Liver (tissue), 9 donors: ENCODE measurements around the gene TFB2M. TPM values are rescaled to one million over a fixed set of nuclear protein-coding genes. Genes with fewer than 3 reads are reported as not detected.

Source experiments
- DNase-seq: peaks from one replicate; pipeline ENCODE4 v3.0.0-alpha.2; 2017; ENCODE audit warnings: low spot score
- H3K27ac ChIP-seq, 2 donors: one replicate each; pipeline ENCODE4 v1.7.0; 2013; ENCODE audit warnings: inconsistent platforms in 2 of 2, low read length in 2 of 2, control low read depth in 1 of 2, low read depth in 1 of 2, mild to moderate bottlenecking in 1 of 2
- H3K27me3 ChIP-seq, 4 donors: one replicate each; pipeline versions ENCODE4 v1.6.1 to v1.7.0; 2013; ENCODE audit warnings: low read length in 3 of 4, inconsistent platforms in 1 of 4, mild to moderate bottlenecking in 1 of 4, moderate library complexity in 1 of 4; ENCODE audit not compliant: control insufficient read depth in 4 of 4, insufficient read depth in 4 of 4
- H3K36me3 ChIP-seq, 4 donors: one replicate each; pipeline versions ENCODE4 v1.6.1 to v1.7.0; 2013; ENCODE audit warnings: low read length in 3 of 4, mild to moderate bottlenecking in 3 of 4, low read depth in 1 of 4, moderate library complexity in 1 of 4; ENCODE audit not compliant: control insufficient read depth in 4 of 4, insufficient read depth in 3 of 4
- H3K4me1 ChIP-seq, 4 donors: one replicate each; pipeline versions ENCODE4 v1.6.1 to v1.7.0; 2013; ENCODE audit warnings: low read length in 3 of 4, mild to moderate bottlenecking in 3 of 4, moderate library complexity in 1 of 4; ENCODE audit not compliant: control insufficient read depth in 4 of 4, insufficient read depth in 4 of 4
- H3K4me3 ChIP-seq, 3 donors: one replicate each; pipeline versions ENCODE4 v1.6.1 to v1.7.0; 2013; ENCODE audit warnings: low read length in 3 of 3, control low read depth in 1 of 3, low read depth in 1 of 3, mild to moderate bottlenecking in 1 of 3
- H3K9ac ChIP-seq, 2 donors: one replicate each; pipeline ENCODE4 v1.7.0; 2013; ENCODE audit warnings: low read length in 2 of 2, mild to moderate bottlenecking in 2 of 2, moderate library complexity in 2 of 2, control low read depth in 1 of 2, low read depth in 1 of 2
- H3K9me3 ChIP-seq, 4 donors: one replicate each; pipeline versions ENCODE4 v1.6.1 to v1.7.0; 2013; ENCODE audit warnings: low read length in 3 of 4; ENCODE audit not compliant: control insufficient read depth in 4 of 4
- FOXA1 ChIP-seq: IDR thresholded peaks from 2 replicates; pipeline ENCODE4 v1.6.1; 2016; ENCODE audit warnings: antibody characterized with exemption
- FOXA2 ChIP-seq: IDR thresholded peaks from 2 replicates; pipeline ENCODE4 v1.6.1; 2016; ENCODE audit warnings: antibody characterized with exemption
- GABPA ChIP-seq, 2 donors: IDR thresholded peaks in 1 of 2; conservative IDR thresholded peaks in 1 of 2; 2 replicates each; pipeline ENCODE4 v1.6.1; 2016; ENCODE audit warnings: antibody characterized with exemption in 2 of 2, mild to moderate bottlenecking in 1 of 2, moderate library complexity in 1 of 2
- HNF4A ChIP-seq, 2 donors: conservative IDR thresholded peaks; 2 replicates each; pipeline ENCODE4 v1.6.1; 2016; ENCODE audit warnings: antibody characterized with exemption in 2 of 2, mild to moderate bottlenecking in 2 of 2
- JUND ChIP-seq, 2 donors: IDR thresholded peaks; 2 replicates each; pipeline ENCODE4 v1.6.1; 2016; ENCODE audit warnings: antibody characterized with exemption in 2 of 2
- NR2F2 ChIP-seq: IDR thresholded peaks from 2 replicates; pipeline ENCODE4 v1.6.1; 2016; ENCODE audit warnings: antibody characterized with exemption
- RXRA ChIP-seq, 2 donors: IDR thresholded peaks; 2 replicates each; pipeline ENCODE4 v1.6.1; 2017 to 2018; ENCODE audit warnings: antibody characterized with exemption in 2 of 2, mild to moderate bottlenecking in 1 of 2
- SP1 ChIP-seq: IDR thresholded peaks from 2 replicates; pipeline ENCODE4 v1.6.1; 2018; ENCODE audit warnings: antibody characterized with exemption, mild to moderate bottlenecking
- TAF1 ChIP-seq: conservative IDR thresholded peaks from 2 replicates; pipeline ENCODE4 v1.6.1; 2016; ENCODE audit warnings: antibody characterized with exemption, mild to moderate bottlenecking
- WGBS: extraction: QIAGEN DNeasy Blood & Tissue Kit; methylation state at CpG from one replicate; pipeline ENCODE4 v1.1.7; 2013; 5-methylcytosine and 5-hydroxymethylcytosine counted together
- polyA plus RNA-seq, 2 donors: library from polyadenylated mRNA; stranded (reverse) in 1 of 2; unstranded in 1 of 2; fragments of 200-250 nt in 1 of 2; fragments of >200 nt in 1 of 2; fragmentation: Nextera tagmentation in 1 of 2; extraction: Ambion mirVana in 1 of 2; gene quantifications; one replicate each; pipeline versions ENCODE4 v1.2.1 to v1.2.3, GENCODE V29; 2013 to 2015
- total RNA-seq, 2 donors: library from RNA; depleted of rRNA; stranded (reverse); fragments of >200 nt; gene quantifications; one replicate each; pipeline ENCODE4 v1.2.3, GENCODE V29; 2014
- TF ChIP-seq, protein P1 (sequence below): IDR thresholded peaks from 2 replicates; pipeline ENCODE4 v1.6.1; 2016; ENCODE audit warnings: antibody characterized with exemption, mild to moderate bottlenecking
- TF ChIP-seq, protein P2 (sequence below): IDR thresholded peaks from 2 replicates; pipeline ENCODE4 v1.6.1; 2016; ENCODE audit warnings: antibody characterized with exemption
- donor health status: healthy.
- donor health status: healthy.
- donor health status: healthy.
- donor health status: healthy.
- donor health status: healthy.

Gene TFB2M
- total and polyA plus RNA-seq, 4 donors, result 15.0 to 26.4 (median 23.5) TPM

DNA sequence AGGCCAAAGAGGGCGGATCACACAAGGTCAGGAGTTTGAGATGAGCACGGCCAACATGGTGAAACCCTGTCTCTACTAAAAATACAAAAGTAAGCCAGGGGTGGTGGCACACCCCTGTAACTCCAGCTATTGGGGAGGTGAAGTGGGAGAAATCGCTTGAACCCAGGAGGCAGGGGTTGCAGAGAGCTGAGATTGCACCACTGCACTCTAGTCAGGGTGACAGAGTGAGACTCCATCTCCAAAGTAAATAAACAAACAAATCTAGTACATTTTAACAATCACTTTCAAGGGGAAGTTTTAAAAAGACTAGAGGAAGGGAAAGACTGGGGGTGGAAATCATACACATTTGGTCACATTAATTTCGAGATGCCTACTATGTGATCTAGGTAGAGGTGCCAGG is 6.8 kb downstream of the TFB2M start:
- Histone ChIP-seq H3K27ac (peak overlapping the region in 1 of 2 donors; percentile 35), H3K9me3 (no peaks in the 10 kb centered on the region), H3K27me3 (no peaks in the 10 kb centered on the region), H3K36me3 (peaks cover 2 to 27% (median 14%) of the 10 kb centered on the region in 4 donors), H3K4me3 (no peak overlapping the region), H3K9ac (no peak overlapping the region), H3K4me1 (peaks cover 3 to 18% (median 10%) of the 10 kb centered on the region in 4 donors)
- TF ChIP-seq JUND (IDR thresholded peaks at IDR 0.05) (no peak), HNF4A (conservative IDR thresholded peaks at IDR 0.05) (peak; percentile 40 to 48), SP1 (peak; percentile 7), RXRA (IDR thresholded peaks at IDR 0.05) (peak; percentile 44 to 51), GABPA (IDR thresholded peaks at IDR 0.05 in 1 of 2, conservative IDR thresholded peaks at IDR 0.05 in 1 of 2) (no peak)
- TF ChIP-seq, protein P1, sequence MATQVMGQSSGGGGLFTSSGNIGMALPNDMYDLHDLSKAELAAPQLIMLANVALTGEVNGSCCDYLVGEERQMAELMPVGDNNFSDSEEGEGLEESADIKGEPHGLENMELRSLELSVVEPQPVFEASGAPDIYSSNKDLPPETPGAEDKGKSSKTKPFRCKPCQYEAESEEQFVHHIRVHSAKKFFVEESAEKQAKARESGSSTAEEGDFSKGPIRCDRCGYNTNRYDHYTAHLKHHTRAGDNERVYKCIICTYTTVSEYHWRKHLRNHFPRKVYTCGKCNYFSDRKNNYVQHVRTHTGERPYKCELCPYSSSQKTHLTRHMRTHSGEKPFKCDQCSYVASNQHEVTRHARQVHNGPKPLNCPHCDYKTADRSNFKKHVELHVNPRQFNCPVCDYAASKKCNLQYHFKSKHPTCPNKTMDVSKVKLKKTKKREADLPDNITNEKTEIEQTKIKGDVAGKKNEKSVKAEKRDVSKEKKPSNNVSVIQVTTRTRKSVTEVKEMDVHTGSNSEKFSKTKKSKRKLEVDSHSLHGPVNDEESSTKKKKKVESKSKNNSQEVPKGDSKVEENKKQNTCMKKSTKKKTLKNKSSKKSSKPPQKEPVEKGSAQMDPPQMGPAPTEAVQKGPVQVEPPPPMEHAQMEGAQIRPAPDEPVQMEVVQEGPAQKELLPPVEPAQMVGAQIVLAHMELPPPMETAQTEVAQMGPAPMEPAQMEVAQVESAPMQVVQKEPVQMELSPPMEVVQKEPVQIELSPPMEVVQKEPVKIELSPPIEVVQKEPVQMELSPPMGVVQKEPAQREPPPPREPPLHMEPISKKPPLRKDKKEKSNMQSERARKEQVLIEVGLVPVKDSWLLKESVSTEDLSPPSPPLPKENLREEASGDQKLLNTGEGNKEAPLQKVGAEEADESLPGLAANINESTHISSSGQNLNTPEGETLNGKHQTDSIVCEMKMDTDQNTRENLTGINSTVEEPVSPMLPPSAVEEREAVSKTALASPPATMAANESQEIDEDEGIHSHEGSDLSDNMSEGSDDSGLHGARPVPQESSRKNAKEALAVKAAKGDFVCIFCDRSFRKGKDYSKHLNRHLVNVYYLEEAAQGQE, result no peak
- no peak for DNase-seq
- WGBS, result 61% methylated on average over 4 of the region's 4 CpGs

DNA sequence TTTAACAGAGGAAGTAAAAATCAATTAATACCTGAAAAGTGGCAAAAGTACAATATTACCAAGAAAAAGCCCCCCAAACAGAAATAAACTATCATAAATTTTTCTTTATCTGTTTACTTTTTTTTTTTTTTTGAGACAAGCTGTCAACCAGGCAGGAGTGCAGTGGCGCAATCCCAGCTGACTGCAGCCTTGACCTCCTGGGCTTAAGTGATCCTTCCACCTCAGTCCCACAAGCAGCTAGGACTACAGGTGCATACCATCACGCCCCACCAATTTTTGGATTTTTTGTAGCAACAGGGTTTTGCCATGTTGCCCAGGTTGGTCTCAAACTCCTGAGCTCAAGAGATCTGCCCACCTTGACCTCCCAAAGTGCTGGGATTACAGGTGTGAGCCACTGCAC is 8.0 kb downstream of the TFB2M start:
- Histone ChIP-seq H3K9me3 (no peaks in the 10 kb centered on the region), H3K4me1 (peaks cover 2 to 13% (median 6%) of the 10 kb centered on the region in 4 donors), H3K9ac (no peak overlapping the region), H3K27me3 (no peaks in the 10 kb centered on the region), H3K4me3 (no peak overlapping the region), H3K36me3 (peaks cover 2 to 34% (median 16%) of the 10 kb centered on the region in 4 donors), H3K27ac (no peak overlapping the region)
- 48% methylated on average over 2 of the region's 2 CpGs for WGBS
- peak; percentile 60 for TF ChIP-seq NR2F2
- TF ChIP-seq JUND (IDR thresholded peaks at IDR 0.05), result no peak
- peak; percentile 4 for TF ChIP-seq FOXA2
- TF ChIP-seq RXRA (IDR thresholded peaks at IDR 0.05), result peak; percentile 51 to 67
- TF ChIP-seq, protein P1, result no peak
- TF ChIP-seq, protein P2, sequence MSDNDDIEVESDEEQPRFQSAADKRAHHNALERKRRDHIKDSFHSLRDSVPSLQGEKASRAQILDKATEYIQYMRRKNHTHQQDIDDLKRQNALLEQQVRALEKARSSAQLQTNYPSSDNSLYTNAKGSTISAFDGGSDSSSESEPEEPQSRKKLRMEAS, result no peak
- TF ChIP-seq TAF1, result no peak
- TF ChIP-seq FOXA1, result no peak
- TF ChIP-seq HNF4A (conservative IDR thresholded peaks at IDR 0.05), result peak; percentile 49
- no peak for DNase-seq
